Stimulated activated CD8-positive, alpha-beta memory T cell treated with anti-CD3 and anti-CD28 coated beads, Interleukin-4, amount 100 ng/mL, for 4 hours (primary cell): Measurements from ENCODE around the gene TBX18.

Experiments
- DNase-seq, 2 donors: peaks; one replicate each; pipeline ENCODE4 v3.0.0-alpha.2; 2020; ENCODE audit warnings: low read depth in 2 of 2, low spot score in 1 of 2

Gene TBX18

DNA sequence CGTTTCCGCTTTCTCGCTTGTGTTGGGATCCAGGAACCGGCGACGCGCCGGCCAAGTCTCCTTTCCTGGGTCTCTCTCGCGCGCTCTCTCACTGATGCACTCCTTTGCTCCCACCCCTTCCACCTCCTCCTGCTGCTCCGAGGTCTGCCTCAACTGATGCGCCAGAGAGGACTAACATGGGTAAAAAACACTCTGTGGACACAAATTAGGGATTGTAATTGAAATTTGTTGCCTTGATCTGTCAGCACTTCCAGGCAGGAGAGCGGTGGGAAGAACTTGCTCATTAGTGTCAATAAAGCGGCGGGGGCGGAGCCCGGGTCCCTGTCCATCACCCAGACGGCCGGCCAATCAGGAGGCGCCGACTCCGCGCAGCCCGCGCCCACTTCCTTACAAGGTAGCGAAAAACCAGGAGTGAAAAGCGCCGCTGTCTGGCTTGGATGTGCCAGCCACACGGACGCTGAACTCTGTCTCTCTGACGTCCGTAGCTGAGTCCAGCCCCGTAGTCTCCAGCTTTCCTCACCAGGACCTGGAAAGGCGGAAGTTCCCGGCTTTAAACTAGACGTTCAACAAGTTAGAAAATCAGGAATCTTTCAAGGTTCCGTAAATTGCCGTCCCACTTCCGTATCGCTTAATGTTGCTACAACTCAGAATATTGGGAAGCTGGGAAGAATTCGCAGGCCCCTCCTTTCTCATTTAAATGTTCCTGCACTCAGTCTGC lies at the start of gene TBX18:
TBX18 (minus strand) TSS at position 267 of the 718 bp plus-strand sequence. CDS start 417 bp downstream, outside the sequence.
- no peak for DNase-seq

GRCh38 chr6:84811351-84811750 lies 47.0 kb upstream of the TBX18 start:
- DNase-seq = no peak

DNA sequence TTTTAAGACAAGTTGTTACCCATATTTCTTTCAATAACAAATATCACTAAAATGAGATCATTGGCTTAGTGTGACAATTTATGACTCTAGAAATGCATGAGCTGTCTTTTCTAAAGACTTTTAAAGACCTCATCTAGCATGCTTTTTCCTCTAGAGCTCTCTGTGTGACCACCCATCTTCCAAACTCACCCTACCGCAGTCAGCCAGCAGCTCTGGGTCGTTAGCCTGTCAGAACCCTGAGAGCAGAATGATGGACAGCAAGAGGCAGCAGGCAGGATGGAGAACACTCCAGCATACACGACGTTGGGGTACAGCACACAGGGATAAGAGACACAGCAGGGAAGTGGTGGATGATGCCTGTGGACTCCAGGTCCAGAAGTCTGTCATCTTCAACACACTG lies 45.1 kb upstream of the TBX18 start:
- DNase-seq = no peak

DNA sequence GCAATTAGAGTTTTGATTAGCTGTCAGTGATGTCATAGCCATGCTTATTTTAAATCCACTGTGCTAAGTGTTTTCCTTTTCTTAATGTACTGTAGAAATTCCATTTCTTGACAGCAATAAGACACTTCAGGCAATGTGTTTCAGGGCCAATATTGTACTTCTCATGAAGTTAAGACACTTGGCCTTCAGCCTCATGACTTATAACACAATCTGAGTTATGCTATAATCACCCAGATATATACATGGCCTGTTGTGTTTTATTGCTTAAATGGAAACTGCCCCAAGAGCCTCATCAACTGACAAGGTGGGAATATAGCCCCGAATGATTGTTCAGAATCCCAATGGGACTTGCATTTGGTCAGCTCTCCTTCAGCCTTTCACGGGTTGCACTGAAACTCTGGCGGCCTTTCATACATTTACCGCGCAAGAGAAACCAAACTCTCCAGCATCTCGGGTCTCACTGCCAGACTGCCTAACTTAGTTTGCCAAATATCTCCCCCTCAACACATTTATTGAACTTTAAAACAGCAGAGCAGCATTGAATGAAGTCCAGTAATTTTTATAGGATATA lies 44.2 kb upstream of the TBX18 start:
- no peak for DNase-seq

DNA sequence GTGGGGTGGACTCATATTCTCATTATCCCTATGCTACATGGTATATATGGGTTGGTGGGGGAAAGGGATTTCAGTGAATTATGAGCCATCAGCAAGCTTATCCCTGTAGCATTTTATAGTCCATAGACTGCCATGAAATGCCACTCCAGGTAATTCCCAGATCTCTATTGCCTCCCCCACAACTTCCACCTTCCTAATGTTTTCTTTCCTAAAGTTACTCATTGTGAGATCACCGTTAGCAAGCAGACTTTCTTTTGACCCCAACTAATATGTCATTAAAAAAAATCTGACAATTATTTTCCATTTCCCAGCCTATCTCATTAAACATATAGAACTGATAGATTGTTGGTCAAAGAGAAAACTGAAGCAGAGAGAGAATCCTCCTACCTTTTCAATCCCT lies 40.7 kb upstream of the TBX18 start:
- DNase-seq = no peak

DNA sequence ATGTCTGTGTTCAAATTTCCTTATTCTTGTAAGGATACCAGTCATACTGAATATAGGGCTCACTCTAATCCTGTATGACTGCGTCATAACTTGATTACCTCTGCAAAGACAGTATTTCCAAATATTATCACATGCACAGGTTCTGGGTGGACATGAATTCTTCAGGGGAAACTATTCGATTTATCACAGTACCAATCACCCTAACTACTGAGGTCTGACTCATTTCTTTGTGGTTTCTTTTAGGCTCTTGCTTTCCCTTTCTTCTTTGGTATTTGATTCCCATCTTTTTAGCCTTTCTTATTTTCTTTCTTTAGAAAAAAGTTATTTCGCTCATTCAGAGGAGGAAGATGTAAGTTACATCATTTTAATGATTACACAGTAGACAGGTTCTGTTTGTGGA lies 40.3 kb upstream of the TBX18 start:
- no peak for DNase-seq

DNA sequence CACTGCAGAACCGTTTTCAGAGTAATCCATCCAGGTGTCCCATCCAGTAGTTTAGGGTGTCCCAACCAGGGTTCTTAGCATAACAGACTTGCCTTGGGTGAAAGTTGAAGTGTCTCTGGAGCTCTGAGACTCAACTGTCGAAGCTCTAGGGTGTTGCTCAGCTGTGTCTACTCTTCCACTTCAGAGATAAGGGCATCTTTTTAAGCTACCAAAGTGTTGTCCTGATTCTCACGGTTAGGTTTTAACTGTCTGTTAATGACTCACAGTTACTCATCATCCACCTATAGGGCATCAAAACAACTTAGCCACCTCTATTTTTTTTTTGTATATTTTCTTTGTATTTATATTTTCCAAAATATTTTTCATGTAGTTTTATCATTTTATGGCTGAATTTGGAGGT lies 36.9 kb upstream of the TBX18 start:
- no peak for DNase-seq

DNA sequence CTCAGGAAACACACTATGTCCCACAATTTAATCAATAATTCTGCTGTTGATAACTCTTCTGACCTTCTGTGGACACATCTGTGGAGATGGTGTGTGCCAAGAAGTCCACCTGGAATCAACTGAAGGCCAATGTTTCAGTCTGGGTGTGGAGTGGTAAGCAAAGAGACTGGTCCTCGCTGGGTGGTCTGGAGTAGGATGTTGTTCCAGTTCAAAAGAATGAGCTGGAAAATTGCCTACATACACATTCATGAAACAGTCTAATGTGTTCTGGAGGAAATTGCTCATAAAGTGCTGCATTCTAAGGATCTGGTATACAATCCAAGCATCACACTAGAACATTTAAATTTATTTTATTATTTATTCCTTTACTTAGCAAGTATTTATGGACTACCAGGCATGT lies 33.9 kb upstream of the TBX18 start:
- no peak for DNase-seq

DNA sequence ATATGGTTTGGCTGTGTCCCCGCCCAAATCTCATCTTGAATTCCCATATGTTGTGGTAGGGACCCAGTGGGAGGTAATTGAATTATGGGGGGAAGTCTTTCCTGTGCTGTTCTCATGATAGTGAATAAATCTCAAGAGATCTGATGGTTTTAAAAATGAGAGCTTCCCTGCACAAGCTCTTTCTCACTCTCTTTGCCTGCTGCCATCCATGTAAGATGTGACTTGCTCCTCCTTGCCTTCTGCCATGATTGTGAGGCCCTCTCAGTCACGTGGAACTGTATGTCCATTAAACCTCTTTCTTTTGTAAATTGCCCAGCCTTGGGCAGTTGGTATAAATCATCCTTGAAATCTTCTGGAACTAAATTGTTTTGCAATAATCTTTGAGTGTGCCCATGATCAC lies 31.9 kb upstream of the TBX18 start:
- DNase-seq = no peak

GRCh38 chr6:84791927-84792326 lies 27.5 kb upstream of the TBX18 start:
- no peak for DNase-seq

GRCh38 chr6:84791233-84791632 lies 26.8 kb upstream of the TBX18 start:
- no peak for DNase-seq

DNA sequence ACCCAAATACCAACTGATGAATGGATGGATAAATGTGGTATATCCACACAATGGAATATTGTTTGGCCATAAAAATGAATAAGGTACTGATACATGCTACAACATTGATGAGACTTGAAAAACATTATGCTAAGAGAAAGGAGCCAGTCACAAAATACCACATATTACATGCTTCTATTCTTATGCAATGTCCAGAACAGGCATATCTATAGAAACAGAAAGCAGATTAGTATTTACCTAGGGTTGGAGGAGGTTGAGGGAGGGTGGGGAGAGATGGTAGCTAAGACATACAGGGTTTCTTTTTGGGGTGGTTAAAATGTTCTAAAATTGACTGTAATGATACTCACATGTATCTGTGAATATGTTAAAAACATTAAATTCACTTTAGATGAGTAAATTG lies 24.8 kb upstream of the TBX18 start:
- DNase-seq = no peak

DNA sequence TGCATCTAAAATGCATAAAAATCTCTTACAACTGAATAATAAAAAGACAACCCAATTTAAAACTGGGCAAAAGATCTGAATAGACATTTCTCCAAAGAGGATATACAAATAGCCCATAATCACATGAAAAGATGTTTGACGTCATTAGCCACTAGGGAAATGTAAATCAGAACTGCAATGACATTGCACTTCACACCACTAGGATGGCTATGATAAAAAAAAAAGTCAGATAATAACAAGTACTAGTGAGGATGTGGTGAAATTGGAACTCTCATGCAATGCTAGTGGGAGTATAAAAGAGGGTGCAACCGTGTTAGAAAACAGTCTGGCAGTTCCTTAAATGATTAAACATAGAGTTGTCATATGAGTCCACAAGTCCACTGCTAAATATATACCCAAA lies 24.3 kb upstream of the TBX18 start:
- DNase-seq = no peak

DNA sequence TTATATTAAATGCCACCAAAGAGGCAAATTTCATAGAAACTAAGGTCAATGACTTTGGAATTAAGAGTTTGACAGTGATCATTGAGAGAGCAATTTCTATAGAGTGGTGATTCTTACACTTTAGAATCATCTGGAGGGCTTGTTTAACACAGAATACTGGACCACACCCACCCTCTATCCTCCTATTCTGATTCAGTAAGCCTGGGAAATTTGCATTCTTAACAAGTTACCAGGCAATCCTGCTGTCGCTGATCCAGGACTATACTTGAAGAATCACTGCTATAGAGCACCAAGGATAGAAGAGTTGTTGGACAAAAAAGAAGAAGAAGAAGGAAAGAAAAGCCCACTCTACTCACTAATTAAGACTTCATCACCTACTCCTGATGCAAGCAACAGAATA lies 21.3 kb upstream of the TBX18 start:
- DNase-seq = no peak

DNA sequence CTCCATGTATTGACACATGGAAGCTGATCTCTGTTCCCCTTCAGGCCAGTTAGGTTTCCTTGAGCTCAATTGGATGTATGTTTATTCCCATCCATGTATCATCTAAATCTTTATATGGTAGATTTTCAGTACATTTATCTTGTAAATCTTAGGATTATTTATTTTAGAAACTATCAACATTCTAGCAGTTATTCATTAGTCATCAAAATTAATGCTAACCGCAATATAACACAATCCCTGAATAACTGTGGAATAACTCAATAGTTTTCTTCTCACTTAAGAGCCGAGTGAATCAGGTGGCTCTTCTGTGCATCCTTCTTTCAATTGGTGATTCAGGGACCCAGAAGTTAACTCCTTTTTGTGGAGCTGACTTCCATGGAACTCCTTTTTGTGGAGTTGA lies 15.5 kb upstream of the TBX18 start:
- DNase-seq = no peak

- no peak for DNase-seq
These were observed 15.0 kb upstream of the TBX18 start for GRCh38 chr6:84779380-84779779.

- DNase-seq = no peak
These were observed 13.5 kb upstream of the TBX18 start for GRCh38 chr6:84777888-84778287.

- DNase-seq = no peak
These were observed 12.0 kb upstream of the TBX18 start for GRCh38 chr6:84776392-84776791.

DNA sequence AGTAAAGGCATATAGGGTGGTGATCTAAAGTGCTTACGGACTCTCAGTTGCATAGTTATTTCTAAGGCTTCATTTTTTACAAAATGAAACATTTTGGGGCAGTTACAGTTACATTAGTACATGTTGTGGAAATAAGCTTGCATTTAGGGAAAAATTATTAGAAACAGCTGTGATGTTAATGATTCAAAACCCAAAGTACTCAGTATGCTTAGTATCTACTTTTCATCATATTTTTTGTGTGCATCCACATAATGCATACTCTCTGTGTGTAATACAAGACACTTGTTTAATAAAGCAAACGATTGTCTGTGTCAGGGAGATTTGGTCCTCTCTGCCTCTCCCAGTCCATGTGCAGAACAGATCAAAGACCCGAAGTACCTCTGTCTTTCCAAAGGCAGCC lies 11.4 kb upstream of the TBX18 start:
- DNase-seq = no peak

GRCh38 chr6:84774985-84775284 lies 10.5 kb upstream of the TBX18 start:
- DNase-seq = no peak

- no peak for DNase-seq
These were observed 10.0 kb upstream of the TBX18 start for GRCh38 chr6:84774157-84774984.

DNA sequence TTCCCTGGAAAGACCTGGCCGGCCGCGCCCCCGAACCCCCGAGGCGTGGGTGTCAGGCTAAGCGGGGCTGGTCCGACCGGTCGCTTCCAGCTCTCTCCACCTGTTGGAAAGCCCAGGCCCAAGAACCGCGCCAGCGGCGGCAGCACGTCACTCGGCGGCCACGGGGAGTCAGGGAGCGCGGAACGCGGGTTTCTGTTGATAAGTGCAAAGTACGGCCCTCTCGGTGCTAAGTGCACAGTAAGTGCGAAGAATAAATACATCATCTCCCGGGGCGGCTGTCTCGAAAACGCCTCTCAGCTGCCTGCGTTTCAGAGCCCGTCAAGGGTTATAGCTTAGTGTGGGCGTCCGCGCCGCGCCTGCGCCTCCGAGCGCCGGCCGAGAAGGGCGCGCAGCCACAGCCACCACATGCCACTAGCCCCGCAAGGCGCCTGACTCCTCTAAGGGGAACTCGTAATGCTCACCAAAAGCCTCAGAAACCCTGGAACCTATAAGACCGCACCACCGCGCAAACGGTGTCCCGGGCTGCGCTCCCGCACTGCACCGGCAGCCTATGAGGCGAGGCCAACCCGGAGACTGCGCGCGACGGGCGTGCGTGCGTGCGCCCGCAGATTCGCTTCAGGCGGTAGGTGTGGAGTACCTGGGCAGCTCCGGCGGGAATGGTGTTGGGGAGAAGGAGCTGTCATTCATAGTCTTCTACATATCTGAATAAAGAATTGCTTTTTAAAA lies 9.2 kb upstream of the TBX18 start:
- no peak for DNase-seq
